ENCODE results near the gene NKIRAS1. TPM values are rescaled to one million over a fixed set of nuclear protein-coding genes. Genes with fewer than 3 reads are reported as not detected.
A peak's percentile ranks its signal among the peaks of the same experiment; 100 is the strongest.

Gene NKIRAS1
- total and polyA plus RNA-seq, 2 experiments from 2014 or later = 9.2 to 9.7 TPM

- H3K27ac ChIP-seq (ENCODE audit: low read depth) = no peak overlapping the region
- H3K27ac Mint-ChIP-seq = no peak overlapping the region
- peaks cover 6% of the 10 kb centered on the region; the same call in 2 of the 3 replicates for H3K4me1 Mint-ChIP-seq
- peaks cover 10% of the 10 kb centered on the region for H4K20me1 ChIP-seq (replicated peaks; ENCODE audit: insufficient read depth)
- no peaks in the 10 kb centered on the region for H3K27me3 ChIP-seq (ENCODE audit: insufficient read depth)
- H3K36me3 ChIP-seq (ENCODE audit: insufficient read depth) = no peaks in the 10 kb centered on the region
- H3K4me3 ChIP-seq = no peak overlapping the region
- H3K4me2 ChIP-seq = no peak overlapping the region
- H3K4me3 Mint-ChIP-seq = no peak overlapping the region
- no peaks in the 10 kb centered on the region for H3K4me1 ChIP-seq (ENCODE audit: insufficient read depth)
- H3F3A ChIP-seq (replicated peaks; ENCODE audit: low read depth) = no peaks in the 10 kb centered on the region
- peaks cover 35% of the 10 kb centered on the region for H3K36me3 Mint-ChIP-seq (ENCODE audit: low read depth)
- H2AFZ ChIP-seq = no peak overlapping the region
- H3K27me3 Mint-ChIP-seq (ENCODE audit: insufficient read depth, low read depth, poor library complexity) = peaks cover 3% of the 10 kb centered on the region
- no peaks in the 10 kb centered on the region for H3K9me2 ChIP-seq (ENCODE audit: insufficient read depth)
- TF ChIP-seq NANOG (IDR thresholded peaks at IDR 0.05; ENCODE audit: borderline replicate concordance) (no peak), CTCF (conservative IDR thresholded peaks at IDR 0.05; ENCODE audit: low read depth in 2 of 2) (peak; percentile 25 to 43; a peak in 2 of 4 replicates), ETS1 (IDR thresholded peaks at IDR 0.05) (no peak)
- ATAC-seq (peak; percentile 59), DNase-seq (ENCODE audit: low spot score) (peak; percentile 47)
- H3K79me2 ChIP-seq (replicated peaks; ENCODE audit: insufficient read depth) = peaks cover 58% of the 10 kb centered on the region
- H3K9me3 Mint-ChIP-seq = peaks cover 8% of the 10 kb centered on the region
Measured at GRCh38 chr3:23884481-23884880, 32.3 kb downstream of the NKIRAS1 start.

DNA sequence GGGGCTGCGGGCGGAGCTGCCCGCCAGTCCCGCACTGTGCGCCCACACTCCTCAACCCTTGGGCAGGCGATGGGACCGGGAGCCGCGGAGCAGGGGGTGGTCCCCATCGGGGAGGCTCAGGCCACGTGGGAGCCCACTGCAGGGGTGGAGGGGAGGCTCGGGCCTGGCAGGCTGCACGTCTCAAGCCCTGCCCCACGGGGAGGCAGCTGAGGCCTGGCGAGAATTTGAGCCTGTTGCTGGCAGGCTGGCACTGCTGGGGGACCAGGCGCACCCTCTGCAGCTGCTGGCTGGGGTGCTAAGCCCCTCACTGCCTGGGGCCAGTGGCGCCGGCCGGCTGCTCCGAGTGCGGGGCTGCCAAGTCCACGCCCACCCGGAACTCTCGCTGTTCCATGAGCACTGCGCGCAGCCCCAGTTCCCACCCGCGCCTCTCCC, 34.3 kb downstream of the NKIRAS1 start:
- Mint-ChIP-seq H3K4me3 (no peak overlapping the region), H3K27ac (no peak overlapping the region), H3K36me3 (ENCODE audit: low read depth) (peaks cover 51% of the 10 kb centered on the region), H3K4me1 (peaks cover 4% of the 10 kb centered on the region; the same call in 2 of the 3 replicates), H3K9me3 (peaks cover 28% of the 10 kb centered on the region), H3K27me3 (ENCODE audit: insufficient read depth, low read depth, poor library complexity) (peaks cover 3% of the 10 kb centered on the region)
- H3K27me3 ChIP-seq (ENCODE audit: insufficient read depth) = no peaks in the 10 kb centered on the region
- no peak overlapping the region for H3K27ac ChIP-seq (ENCODE audit: low read depth)
- H3K4me1 ChIP-seq (ENCODE audit: insufficient read depth) = no peaks in the 10 kb centered on the region
- H3K4me2 ChIP-seq = no peak overlapping the region
- no peak overlapping the region for H3K4me3 ChIP-seq
- peaks cover 76% of the 10 kb centered on the region for H3K79me2 ChIP-seq (replicated peaks; ENCODE audit: insufficient read depth)
- H2AFZ ChIP-seq = no peak overlapping the region
- no peaks in the 10 kb centered on the region for H3K9me2 ChIP-seq (ENCODE audit: insufficient read depth)
- ATAC-seq (peak; percentile 51), DNase-seq (ENCODE audit: low spot score) (no peak)
- H4K20me1 ChIP-seq (replicated peaks; ENCODE audit: insufficient read depth) = peaks cover 6% of the 10 kb centered on the region
- no peaks in the 10 kb centered on the region; the same call in 1 of the 2 replicates for H3K36me3 ChIP-seq (ENCODE audit: insufficient read depth)
- no peaks in the 10 kb centered on the region for H3F3A ChIP-seq (replicated peaks; ENCODE audit: low read depth)
- TF ChIP-seq REST (IDR thresholded peaks at IDR 0.05; ENCODE audit: unreplicated experiment) (no peak), ZNF114 (CRISPR knock-in tag; IDR thresholded peaks at IDR 0.05) (no peak), CTCF (conservative IDR thresholded peaks at IDR 0.05; ENCODE audit: low read depth in 2 of 2) (no peak), EZH2phosphoT487 (IDR thresholded peaks at IDR 0.05; ENCODE audit: unreplicated experiment) (no peak), ZNF331 (CRISPR knock-in tag; IDR thresholded peaks at IDR 0.05; ENCODE audit: low read depth) (no peak), JUNB (IDR thresholded peaks at IDR 0.05; ENCODE audit: unreplicated experiment) (no peak), CREB1 (CRISPR knock-in tag; IDR thresholded peaks at IDR 0.05; ENCODE audit: low read depth) (no peak), ETS1 (IDR thresholded peaks at IDR 0.05) (no peak), NANOG (IDR thresholded peaks at IDR 0.05; ENCODE audit: borderline replicate concordance) (no peak)

Measured in GM23338 (cell line).